Vagina (tissue), 2 donors: ENCODE measurements around the gene ZNF536.

Experiments used
- CTCF ChIP-seq, 3 experiments: fragments of 450-650 bp in 2 of 3; fragments of 200-600 bp in 1 of 3; sonication (generic) in 1 of 3; IDR thresholded peaks; one replicate each; pipeline ENCODE4 v1.5.1; 2017 to 2019; ENCODE audit warnings: antibody characterized with exemption in 3 of 3, mild to moderate bottlenecking in 2 of 3, moderate library complexity in 2 of 3
- POLR2A ChIP-seq, 2 donors: fragments of 450-650 bp; IDR thresholded peaks; one replicate each; pipeline ENCODE4 v1.6.1; 2017; ENCODE audit warnings: antibody characterized with exemption in 2 of 2, mild to moderate bottlenecking in 2 of 2, moderate library complexity in 2 of 2

- TF ChIP-seq CTCF (IDR thresholded peaks at IDR 0.05) (no peak), POLR2A (IDR thresholded peaks at IDR 0.05) (no peak)
These were observed 77.0 kb downstream of the ZNF536 start for GRCh38 chr19:30449078-30449590.
